ENCODE measurements around the gene DNMT1.

DNA sequence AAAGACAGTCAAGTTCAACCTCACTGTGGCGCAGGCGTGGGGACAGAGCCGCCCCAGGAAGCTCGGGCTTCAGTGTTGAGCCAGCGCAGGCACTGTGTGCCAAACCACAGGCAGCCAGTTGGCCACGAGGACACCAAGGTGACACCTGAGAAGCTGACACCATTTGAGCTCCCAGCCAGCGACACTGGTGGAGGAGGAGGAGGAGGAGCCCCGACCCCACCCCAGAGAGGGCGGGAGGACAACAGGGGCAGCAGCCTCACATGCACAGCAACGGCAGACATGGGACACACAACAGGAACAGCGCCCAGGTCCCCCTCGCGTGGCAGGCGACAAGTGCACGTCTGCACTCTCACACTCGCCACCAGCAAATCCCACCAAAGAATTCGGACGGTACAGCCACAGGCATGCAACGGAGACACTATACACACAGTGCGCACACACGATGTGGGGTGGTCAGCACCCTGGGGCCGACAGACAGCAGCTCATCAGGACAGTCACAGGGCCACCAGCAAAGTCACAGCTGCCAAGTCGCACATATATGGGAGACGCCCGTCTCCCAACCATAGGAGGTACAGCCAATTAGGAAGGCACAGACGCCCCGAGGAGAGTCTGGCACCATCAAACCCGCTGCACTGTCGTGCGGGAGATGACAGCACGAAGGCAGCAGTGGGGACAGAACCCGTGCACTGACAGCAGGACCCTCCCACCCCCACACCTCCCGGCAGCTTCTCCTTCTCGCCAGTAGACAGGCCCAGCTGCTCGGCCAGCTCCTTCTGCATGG lies 78.5 kb downstream of the DNMT1 start:
- TF ChIP-seq, protein P1, sequence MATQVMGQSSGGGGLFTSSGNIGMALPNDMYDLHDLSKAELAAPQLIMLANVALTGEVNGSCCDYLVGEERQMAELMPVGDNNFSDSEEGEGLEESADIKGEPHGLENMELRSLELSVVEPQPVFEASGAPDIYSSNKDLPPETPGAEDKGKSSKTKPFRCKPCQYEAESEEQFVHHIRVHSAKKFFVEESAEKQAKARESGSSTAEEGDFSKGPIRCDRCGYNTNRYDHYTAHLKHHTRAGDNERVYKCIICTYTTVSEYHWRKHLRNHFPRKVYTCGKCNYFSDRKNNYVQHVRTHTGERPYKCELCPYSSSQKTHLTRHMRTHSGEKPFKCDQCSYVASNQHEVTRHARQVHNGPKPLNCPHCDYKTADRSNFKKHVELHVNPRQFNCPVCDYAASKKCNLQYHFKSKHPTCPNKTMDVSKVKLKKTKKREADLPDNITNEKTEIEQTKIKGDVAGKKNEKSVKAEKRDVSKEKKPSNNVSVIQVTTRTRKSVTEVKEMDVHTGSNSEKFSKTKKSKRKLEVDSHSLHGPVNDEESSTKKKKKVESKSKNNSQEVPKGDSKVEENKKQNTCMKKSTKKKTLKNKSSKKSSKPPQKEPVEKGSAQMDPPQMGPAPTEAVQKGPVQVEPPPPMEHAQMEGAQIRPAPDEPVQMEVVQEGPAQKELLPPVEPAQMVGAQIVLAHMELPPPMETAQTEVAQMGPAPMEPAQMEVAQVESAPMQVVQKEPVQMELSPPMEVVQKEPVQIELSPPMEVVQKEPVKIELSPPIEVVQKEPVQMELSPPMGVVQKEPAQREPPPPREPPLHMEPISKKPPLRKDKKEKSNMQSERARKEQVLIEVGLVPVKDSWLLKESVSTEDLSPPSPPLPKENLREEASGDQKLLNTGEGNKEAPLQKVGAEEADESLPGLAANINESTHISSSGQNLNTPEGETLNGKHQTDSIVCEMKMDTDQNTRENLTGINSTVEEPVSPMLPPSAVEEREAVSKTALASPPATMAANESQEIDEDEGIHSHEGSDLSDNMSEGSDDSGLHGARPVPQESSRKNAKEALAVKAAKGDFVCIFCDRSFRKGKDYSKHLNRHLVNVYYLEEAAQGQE (IDR thresholded peaks at IDR 0.05; ENCODE audit: insufficient read depth in 1 of 2, low read depth in 2 of 2, low read length in 2 of 2) = no peak
- TF ChIP-seq TAF1 (IDR thresholded peaks at IDR 0.05; ENCODE audit: borderline replicate concordance, insufficient read depth, low read length) (no peak), SIN3A (IDR thresholded peaks at IDR 0.05; ENCODE audit: borderline replicate concordance, insufficient read depth, low read length) (no peak), POLR2AphosphoS5 (IDR thresholded peaks at IDR 0.05; ENCODE audit: low read depth, low read length) (no peak)

Measured in PFSK-1 (cell line).